ENCODE results near the gene TMPRSS9.

TMPRSS9 gene

DNA sequence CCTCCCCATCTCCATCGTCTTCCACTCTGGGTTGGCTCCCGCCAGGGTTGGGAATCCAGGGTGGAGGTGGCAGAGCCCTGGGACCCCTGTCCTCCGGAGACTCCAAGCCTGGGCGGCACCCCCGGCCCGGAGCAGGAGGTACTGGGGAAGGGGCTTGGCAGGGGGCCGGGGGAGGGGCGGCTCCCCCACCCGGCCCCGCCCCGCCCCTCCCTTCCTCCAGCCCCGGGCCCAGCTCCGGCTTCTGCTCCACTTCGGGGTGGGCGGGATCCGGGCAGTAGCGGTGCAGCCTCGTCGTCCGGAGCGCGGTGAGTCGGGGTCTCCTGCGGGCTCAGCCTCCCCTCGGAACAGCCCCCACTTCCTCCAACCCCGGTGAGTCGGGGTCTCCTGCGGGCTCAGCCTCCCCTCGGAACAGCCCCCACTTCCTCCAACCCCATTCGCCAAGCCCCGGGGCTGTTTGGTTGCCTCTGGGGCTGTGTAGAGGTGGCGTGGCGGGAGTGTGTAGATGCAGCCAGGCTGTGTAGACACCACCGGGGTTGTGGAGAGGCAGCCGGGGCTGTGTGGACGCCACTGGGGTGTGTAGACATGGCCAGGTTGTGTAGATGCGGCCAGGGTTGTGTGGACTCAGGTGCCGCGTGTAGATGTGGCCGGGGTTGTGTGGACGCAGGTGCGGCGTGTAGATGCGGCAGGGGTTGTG lies at the start of gene TMPRSS9:
Gene TMPRSS9 (plus strand): TSS at position 274 of the 694 bp plus-strand sequence. CDS start 29,521 bp downstream, outside the sequence.
- no peak for DNase-seq

DNA sequence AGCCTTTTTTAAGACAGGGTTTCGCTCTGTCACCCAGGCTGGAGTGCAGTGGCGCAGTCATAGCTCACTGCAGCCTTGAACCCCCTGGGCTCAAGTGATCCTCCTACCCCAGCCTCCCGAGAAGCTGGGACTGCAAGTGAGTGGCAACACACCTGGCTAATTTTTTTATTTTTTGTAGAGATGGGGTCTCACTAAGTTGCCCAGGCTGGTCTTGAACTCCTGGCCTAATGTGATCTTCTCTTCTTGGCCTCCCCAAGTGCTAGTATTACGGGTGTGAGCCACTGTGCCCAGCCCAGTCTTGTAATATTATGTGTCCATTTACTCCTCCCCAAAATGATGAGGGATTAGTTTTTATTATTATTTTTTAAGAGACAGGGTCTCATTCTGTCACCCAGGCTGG lies 49.0 kb upstream of the TMPRSS9 start:
- DNase-seq = no peak

DNA sequence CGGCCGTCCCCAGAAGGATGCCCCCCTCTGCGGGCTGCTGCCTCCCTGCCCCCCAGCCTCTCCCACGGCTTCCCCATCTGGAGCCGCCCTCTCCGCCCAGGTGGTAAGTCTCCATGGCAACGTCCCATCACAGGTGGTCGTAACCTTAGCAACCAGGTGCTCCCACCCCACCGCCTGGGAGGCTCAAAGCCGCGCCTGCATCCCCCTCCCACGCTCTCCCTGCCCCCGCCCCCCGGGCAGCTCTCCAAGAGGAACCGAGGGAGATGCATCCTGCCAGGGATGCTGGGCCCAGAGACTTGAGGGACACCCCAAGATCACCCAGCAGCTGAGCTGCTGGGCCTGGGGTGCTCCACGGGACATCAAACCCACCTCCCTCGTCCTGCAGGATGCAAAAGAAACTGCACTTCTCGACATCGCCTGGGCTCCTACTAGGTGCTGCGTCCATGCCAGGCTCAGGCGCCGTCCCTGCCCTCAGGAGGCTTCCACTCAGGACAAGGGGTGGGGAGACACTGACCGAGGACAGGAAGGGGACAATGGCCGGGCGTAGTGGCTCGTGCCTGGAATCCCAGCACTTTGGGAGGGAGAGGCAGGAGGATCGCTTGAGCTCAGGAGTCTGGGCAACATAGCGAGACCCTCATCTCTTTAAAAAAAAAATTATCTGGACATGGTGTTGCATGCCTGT lies 47.1 kb upstream of the TMPRSS9 start:
- DNase-seq = no peak

DNA sequence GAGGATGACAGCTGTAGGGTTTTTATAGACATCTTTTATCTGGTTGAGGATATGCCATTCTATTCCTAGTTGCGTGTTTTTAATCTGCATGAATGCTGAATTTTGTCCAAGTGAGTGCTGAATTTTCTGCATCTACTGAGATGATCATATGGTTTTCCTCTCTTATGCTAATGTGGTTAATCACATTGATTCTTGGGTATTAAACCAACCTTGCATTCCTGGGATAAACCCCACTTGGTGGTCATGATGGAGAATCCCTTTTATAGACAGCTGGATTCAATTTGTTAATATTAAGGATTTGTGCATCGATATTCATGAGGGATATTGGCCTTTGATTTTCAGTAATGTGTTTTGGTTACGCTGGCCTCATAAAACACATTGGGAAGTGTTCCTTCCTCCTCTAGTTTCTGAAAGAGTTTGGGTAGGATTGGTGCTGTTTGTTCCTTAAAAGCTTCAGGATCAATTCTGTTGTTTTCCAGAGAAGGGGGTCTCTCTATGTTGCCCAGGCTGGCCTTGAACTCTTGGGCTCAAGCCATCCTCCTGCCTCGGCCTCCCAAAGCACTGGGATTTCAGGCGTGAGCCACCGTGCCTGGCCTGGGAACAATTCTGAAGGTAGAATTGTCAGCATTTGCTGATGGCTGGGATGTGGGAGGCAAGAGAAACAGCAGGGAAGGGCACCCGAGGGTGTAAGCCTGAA lies 44.8 kb upstream of the TMPRSS9 start:
- DNase-seq = no peak

DNA sequence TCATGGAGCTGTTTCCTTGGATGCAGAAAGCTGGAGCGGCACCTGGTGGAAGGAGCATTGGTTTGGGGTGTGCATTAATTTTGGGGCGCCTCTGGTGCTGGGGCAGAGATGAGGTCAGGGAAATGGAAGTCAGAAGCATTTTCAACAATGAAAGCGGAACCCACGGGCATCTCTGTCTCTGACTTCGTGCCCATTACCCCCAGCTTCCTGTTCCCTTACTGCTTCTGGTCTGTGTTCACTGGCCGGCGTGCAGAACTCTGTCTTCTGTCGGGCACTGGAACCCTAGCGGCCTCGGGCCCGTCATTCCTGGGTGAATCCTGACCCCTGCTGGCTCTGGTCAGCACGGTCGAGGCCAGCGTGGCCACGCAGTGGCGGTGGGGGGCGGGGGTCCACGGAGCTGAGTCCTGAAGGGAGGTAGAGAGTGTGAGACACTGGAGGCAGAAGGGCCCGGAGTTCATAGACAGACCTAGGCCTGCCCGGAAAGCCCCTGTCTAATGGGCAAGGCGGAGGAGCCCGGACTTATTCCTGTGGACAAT lies 44.2 kb upstream of the TMPRSS9 start:
- no peak for DNase-seq

DNA sequence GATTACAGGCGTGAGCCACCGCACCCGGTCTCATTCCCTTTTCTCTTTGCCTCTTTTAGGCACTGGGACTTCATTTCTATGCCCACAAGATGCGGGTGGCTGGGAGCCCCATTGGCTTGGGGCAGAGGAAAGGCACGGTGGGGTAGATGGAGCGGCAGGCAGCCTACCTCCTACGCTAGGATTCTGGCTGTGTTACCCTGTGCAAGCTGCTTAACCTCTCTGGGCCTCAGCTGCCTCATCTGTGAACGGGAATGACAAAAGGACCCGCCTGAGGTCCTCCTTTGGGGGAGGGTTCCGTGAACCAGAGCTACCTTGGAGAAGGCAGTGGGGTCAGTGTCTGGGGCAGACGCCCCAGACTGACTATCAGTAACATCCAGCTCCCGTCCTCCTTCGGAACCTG lies 42.8 kb upstream of the TMPRSS9 start:
- no peak for DNase-seq

DNA sequence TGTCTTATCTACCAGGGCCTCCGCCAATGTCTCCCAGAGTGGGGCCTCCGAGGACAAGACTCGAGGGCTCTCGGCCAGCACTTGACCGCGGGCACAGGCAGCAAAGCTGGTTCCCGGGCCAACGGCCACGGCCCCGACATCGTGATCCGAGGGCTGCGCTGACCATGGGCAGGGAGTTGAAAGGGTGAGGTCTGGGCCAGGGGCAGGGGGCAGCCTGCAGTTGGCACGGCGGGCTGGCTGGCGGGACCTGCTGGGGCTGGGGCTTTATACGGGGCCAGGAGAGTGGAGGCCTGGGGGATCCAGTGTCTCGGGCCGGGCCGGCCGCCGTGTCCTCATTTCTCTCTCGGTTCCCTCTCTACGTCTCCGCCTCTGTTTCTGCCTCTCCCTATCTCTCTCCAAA lies 42.3 kb upstream of the TMPRSS9 start:
- no peak for DNase-seq

DNA sequence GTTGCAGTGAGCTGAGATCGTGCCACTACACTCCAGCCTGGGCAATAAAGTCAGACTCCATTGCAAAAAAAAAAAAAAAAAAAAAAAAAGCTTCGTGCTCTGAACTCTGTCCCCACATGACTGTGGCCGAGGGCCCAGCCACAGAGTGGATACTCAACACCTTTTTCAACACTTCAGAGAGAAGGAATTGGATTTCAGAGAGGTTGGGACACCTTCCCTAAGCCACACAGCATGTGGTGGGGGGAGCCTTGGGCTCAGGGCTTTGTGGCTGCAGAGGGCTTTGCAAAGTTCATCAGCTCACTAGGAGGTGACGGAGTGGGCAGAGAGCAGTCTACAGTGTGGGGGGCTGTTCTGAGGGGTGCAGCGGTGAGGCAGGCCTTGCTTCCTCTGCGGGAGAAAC lies 41.1 kb upstream of the TMPRSS9 start:
- DNase-seq = no peak

DNA sequence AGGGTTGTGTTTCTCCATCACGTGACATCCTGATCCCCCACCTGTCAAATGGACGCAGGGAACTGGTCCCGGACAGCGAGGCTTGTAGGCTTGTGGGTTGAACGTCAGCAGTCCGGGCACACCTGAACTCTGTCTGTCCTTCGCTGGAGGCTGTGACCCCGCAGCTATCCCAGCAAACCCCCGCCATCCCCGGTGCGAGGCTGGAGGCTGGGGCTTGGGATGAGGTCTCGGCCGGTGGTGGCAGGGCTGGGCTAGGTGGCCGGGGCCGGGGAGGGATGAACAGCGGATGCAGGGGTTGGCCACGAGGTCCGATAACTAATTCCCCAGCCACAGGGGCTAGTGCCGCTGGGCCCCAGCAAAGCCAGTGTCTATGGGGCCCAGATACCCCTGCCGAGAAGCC lies 40.5 kb upstream of the TMPRSS9 start:
- DNase-seq = no peak

DNA sequence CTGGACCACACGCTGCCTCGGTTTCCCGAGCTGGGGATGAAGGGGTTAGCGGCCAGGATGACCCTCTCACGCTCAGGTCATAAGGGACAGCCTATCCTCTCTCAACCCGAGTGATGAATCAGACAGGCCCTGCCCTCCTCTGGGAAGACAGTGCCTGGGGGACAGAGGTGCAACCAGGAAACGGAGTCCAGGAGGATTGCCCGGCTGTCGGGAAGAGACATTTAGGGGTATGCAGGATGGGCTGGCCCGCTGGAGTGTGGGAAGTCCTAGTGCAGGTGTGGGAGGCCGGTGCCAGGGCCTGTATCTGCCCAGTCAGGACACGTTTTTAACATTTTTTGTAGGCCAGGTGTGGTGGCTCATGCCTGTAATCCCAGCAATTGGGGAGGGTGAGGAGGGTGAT lies 40.0 kb upstream of the TMPRSS9 start:
- no peak for DNase-seq

DNA sequence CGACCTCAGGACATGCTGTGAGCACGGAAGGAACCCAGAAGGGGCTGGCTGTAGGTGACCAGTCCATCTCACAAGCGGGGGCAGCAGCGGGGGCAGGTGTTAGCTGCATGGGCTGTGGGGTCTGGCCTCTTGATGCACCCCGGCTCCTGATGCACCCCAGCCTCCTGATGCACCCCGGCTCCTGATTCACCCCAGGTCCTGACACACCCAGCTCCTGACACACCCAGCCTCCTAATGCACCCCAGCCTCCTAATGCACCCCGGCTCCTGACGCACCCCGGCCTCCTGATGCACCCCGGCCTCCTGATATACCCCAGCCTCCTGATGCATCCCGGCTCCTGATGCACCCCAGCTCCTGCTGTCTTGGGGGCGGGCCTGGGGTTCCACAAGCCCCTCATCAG lies 39.1 kb upstream of the TMPRSS9 start:
- no peak for DNase-seq

DNA sequence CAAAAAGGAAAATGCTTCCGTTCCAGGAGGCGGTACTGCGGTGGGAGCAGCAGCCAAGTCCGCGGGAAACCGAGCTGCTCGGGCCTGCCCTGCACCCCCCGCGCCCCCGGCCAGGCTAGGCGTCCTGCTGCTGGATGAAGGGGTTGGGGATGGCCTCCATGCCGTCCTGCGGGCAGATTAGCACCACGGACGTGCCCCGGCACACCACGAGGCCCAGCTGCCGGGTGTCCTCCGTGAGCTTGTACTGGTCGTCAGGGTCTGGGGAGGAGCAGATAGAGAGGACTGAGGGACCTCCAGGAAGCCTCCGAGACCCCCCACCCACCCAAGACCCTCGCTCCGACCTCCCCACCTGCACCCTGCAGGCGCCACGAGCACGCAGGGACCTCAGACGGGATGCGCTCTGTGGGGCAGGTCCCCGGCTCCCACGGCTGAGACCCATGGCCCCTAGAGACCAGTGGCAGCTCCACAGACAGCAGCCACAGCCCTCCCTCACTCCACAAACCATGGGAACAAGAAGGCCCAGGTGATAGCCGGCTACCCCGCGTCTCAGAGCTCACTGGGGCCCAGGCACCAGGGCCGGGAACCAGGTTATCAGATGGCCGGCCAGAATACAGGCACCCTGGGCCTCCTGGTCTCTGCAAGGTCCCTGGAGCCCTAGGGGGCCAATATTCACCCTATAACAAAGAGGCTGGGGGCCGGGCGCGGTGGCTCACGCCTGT lies 38.3 kb upstream of the TMPRSS9 start:
- no peak for DNase-seq

DNA sequence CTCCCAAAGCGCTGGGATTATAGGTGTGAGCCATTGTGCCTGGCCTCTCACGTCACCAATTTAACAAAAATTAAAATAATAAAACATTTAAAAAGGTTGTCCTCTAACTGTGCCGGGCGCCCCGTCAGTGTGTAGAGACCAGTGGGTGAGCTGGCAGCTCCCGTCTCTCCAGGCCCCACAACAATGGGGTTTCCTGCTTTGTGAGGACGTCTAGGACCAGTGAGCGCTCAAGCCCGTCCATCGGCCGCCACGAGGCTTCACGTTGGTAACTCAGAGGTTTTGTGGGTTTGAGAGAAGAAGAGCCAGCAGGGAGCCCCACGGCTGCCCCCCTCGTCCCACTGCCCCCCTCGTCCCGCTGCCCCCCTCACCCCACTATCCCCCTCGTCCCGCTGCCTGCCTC lies 36.4 kb upstream of the TMPRSS9 start:
- DNase-seq = no peak

DNA sequence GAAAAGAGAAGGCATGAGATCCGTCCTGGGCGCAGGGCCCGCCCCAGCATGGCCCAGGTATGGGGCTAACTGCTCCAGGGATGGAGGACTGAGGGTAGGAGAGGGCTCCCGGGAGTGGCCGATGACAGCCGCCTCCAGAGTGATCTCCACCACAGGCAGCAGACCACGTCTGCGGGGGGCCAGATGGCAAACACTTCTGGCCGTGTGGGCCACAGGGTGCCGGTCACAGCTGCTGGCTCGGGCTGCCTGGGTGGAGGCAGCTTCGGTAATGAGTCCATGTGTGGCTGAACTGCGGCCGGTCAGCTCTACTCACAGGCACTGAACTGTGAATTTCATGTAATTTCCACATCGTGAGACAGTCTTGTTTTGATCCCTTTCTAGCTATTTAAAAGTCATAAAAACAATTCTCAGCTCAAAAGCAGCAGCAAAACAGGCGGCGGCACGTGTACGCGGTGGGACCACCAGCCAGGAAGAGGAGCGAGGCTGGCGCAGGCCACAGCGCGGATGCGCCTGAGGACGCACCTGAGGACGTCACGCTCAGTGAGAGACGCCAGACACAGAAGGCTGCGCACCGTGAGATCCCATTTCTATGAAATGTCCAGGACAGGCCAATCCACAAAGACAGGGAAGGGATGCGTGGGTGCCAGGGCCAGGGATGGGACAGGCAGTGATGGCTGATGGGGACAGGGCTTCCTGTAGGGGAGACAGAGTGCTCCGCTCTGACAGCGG lies 35.7 kb upstream of the TMPRSS9 start:
- DNase-seq = no peak

DNA sequence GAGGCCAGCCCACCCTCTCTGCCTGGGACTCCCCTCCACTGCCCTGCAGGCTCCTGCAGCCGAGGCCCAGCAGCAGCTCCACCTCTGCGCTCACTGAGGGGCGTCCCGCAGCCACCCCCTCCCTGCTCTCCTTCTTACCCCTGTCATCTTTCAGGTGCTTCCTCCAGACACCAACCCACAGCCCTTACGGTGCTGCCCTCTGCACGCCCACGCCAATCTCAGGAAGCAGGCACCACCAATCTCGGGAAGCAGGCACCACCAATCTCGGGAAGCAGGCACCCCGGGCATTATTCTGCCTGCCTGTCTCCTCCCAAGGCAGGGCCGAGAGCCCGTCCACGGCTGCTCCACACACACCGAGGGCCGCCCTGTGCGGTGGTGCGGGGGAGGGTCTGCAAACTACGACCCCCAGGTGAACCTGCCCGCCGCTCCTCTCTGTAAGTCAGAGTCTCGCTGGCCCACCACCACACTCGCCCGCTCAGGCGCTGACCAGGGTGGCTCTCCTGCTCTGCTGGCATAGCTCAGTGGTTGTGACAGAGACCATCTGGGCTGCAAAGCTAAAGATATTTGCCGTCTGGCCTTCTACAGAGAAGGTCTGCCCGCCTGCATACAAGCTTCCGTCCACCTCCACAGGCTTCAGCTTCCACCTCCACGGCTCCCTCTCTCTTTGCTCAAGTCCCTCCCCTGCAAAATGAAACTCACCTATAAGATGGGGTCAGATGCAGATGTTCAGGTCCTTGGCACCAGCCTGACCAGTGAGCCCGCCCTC lies 34.6 kb upstream of the TMPRSS9 start:
- DNase-seq = no peak

DNA sequence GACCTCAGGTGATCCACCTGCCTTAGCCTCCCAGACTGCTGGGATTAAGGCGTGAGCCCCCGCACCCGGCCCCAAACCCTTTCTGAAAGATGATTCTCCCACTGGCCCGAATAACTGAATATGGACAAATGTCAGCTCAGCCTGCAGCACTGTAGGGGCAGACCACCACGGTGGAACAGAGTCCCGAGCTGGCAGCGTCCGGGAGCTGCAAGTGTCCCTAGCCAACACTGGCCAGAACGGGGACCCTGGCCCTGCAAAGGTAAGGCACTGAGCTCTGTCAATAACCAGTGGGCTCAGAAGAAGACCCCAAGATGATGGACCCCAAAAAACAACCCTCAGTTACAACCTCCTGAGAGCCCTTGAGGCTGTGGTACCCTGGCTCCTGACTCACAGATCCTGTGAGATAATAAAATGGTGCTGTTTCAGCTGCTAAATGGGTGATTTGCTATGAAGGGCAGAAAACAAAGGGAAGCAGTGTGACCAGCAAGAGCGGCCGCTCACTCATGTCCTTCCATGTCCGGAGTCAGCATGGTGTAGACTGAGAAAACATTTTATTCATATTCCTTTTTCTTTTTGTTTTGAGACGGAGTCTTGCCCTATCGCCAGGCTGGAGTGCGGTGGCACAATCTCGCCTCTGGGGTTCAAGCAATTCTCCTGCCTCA lies 33.2 kb upstream of the TMPRSS9 start:
- no peak for DNase-seq

DNA sequence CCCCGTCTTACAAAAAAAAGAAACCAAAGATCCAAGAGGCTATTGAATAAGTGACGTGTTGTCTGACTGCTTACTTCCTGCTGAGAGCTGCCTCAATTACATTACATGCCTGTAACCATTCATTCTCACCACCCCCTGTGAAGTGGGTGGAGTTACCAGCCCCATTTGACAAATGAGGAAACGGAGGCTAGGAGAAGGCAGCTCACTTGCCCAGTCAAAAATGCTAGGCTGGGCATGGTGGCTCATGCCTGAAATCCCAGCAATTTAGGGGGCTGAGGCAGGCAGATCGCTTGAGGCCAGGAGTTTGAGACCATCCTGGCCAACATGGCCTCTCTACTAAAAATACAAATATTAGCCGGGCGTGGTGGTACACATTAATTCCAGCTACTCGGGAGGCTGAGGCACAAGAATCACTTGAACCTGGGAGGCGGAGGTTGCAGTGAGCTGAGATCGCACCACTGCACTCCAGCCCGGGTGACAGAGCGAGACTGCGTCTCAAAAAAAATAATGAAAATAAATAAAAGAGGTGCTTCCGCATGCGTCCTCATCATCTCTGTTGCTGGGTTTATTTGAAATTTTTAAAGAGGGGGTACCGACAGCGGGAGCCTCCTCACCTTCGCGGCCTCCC lies 32.2 kb upstream of the TMPRSS9 start:
- DNase-seq = peak; percentile 14

DNA sequence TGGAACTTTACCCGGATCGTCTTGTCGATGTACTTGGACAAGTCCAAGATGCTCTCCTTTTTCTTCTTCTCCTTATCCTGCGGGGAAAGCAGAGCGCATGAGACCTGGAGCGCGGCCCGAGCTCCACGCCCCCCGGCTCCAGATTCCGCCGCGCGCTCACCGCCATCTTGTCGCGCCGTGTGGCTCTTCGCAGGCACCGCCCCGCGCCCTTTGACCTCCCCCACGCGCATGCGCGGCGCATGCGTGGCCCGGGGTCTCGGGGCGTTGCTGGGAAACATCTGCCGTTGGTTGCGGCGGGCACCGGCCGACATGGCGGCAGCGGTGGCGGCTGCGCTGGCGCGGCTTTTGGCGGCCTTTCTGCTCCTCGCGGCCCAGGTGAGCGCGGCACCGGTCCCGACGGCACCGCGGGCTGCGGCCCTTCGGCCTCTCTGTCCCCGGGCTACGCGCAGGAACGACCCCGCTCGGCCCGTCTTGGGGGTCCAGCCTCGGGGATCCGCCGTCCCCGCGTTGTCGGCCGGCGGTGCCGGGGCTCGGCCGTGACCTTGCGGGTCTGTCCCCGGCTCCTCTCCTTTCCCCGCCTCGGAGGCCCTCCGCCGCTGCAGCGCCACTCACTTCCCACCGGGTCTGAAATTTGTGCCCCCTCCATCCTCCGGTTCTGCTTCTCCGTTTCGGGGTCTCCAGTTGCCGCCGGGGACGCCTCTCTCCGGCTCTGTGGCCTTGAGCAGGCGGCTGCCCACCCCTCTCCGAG lies 31.5 kb upstream of the TMPRSS9 start, which contains the start of the genes LSM7 and SPPL2B:
Gene LSM7 (minus strand): TSS at position 186 of the 748 bp plus-strand sequence. CDS start 20 bp downstream, at position 166.
Gene SPPL2B (plus strand): TSS at position 284 of the 748 bp plus-strand sequence. CDS start 26 bp downstream, at position 310.
- DNase-seq = peak; percentile 41

DNA sequence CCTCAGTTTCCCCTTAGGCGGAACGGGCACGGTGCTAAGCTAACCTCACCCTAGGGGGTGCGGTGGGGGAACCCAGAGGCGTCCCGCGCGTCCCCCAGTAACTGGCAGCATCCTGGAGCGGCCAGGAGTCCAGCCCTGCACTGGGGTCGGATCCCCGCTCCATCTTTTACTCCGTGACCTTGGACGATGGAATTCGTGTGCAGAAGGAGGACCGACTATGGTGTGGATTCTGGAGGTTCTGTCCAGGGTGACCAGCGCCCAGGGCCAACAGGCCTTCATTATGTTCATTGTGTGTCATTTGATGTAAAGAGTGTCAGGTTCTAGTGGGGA lies 31.0 kb upstream of the TMPRSS9 start:
- DNase-seq = no peak

DNA sequence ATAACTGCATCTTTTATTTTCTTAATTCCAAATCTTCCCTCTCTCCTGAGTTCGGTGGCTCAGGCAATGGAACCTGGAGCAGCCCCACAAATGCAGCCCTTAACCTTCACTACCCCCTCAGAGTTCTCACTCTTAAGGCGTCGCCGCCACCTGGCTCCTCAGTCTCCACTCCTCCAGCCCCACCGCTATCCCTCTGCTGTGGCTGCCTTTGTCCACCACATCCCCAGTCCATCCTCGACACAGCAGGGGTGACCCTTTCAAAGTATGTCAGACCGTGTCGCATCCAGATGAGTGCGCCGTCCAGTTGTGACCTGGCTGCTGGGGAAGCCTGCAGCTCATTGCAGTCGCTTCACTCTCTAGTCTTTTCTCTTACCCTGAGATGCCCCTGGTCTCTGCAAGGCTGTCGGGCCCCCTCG lies 30.6 kb upstream of the TMPRSS9 start:
- no peak for DNase-seq

All from NCI-H748 treated with DMSO at 0.1 percent for 48 hours (cell line).